ENCODE measurements around the gene SYCN.

GRCh38 chr19:39155114-39155700 lies 48.9 kb downstream of the SYCN start:
- TF ChIP-seq POLR2A (IDR thresholded peaks at IDR 0.05; ENCODE audit: low read depth, low read length) (no peak), POLR2AphosphoS5 (IDR thresholded peaks at IDR 0.05; ENCODE audit: low read depth, low read length) (no peak), SPI1 (IDR thresholded peaks at IDR 0.05; ENCODE audit: low read depth, low read length) (no peak), POU2F2 (IDR thresholded peaks at IDR 0.05; ENCODE audit: low read depth, low read length) (no peak), TAF1 (IDR thresholded peaks at IDR 0.05; ENCODE audit: low read depth, low read length) (no peak)

Measured in GM12891 (cell line).